ENCODE results near the gene TCIRG1. TPM values are rescaled to one million over a fixed set of nuclear protein-coding genes. Genes with fewer than 3 reads are reported as not detected.

Gene TCIRG1
- total and polyA plus RNA-seq, 5 experiments from 2014 or later = 19.9 to 164 (median 24.2) TPM

GRCh38 chr11:68015467-68015866 is 23.4 kb upstream of the TCIRG1 start:
- DNase-seq = no peak
- no peak for ATAC-seq
- Mint-ChIP-seq H3K27ac (no peak overlapping the region), H3K4me3 (no peak overlapping the region), H3K9me3 (no peaks in the 10 kb centered on the region), H3K4me1 (peaks cover 0 to 9% (median 0%) of the 10 kb centered on the region in 4 donors), H3K27me3 (peaks cover 0 to 10% (median 0%) of the 10 kb centered on the region in 5 donors), H3K36me3 (no peaks in the 10 kb centered on the region)
- POLR2A ChIA-PET = no interaction called here

- Mint-ChIP-seq H3K27ac (no peak overlapping the region), H3K27me3 (peaks cover 0 to 8% (median 0%) of the 10 kb centered on the region in 5 donors), H3K4me3 (no peak overlapping the region), H3K4me1 (peaks cover 0 to 2% (median 0%) of the 10 kb centered on the region in 4 donors), H3K9me3 (no peaks in the 10 kb centered on the region), H3K36me3 (no peaks in the 10 kb centered on the region)
- ATAC-seq (no peak), DNase-seq (no peak)
- POLR2A ChIA-PET = no interaction called here
Measured at GRCh38 chr11:68016161-68016903, 22.5 kb upstream of the TCIRG1 start.

GRCh38 chr11:68016904-68017817 is 21.7 kb upstream of the TCIRG1 start:
- Mint-ChIP-seq H3K36me3 (no peaks in the 10 kb centered on the region), H3K9me3 (no peaks in the 10 kb centered on the region), H3K4me3 (no peak overlapping the region), H3K4me1 (no peaks in the 10 kb centered on the region), H3K27me3 (peaks cover 0 to 5% (median 0%) of the 10 kb centered on the region in 5 donors), H3K27ac (no peak overlapping the region)
- POLR2A ChIA-PET = no interaction called here
- DNase-seq = no peak
- ATAC-seq = no peak

- POLR2A ChIA-PET = no interaction called here
- H3K27ac Mint-ChIP-seq = peak overlapping the region in 1 of 10 donors; percentile 62
Measured at GRCh38 chr11:68017980-68018729, 20.7 kb upstream of the TCIRG1 start.

GRCh38 chr11:68018730-68019190 is 20.1 kb upstream of the TCIRG1 start:
- H3K4me1 Mint-ChIP-seq = no peaks in the 10 kb centered on the region
- no peak overlapping the region for H3K27ac Mint-ChIP-seq

More at GRCh38 chr11:68017980-68018729, 20.7 kb upstream of the TCIRG1 start:
- no peak for DNase-seq
- no peaks in the 10 kb centered on the region for H3K36me3 Mint-ChIP-seq
- H3K9me3 Mint-ChIP-seq = no peaks in the 10 kb centered on the region
- no peak overlapping the region for H3K4me3 Mint-ChIP-seq
- peaks cover 0 to 5% (median 0%) of the 10 kb centered on the region in 5 donors for H3K27me3 Mint-ChIP-seq
- no peaks in the 10 kb centered on the region for H3K4me1 Mint-ChIP-seq
- ATAC-seq = no peak

GRCh38 chr11:68019486-68019885 is 19.3 kb upstream of the TCIRG1 start:
- ATAC-seq = no peak
- DNase-seq = no peak
- Mint-ChIP-seq H3K36me3 (peaks cover 0 to 6% (median 3%) of the 10 kb centered on the region in 3 donors), H3K27ac (no peak overlapping the region), H3K27me3 (no peaks in the 10 kb centered on the region), H3K9me3 (peaks cover 0 to 7% (median 0%) of the 10 kb centered on the region in 9 donors), H3K4me1 (no peaks in the 10 kb centered on the region), H3K4me3 (no peak overlapping the region)
- POLR2A ChIA-PET = interaction anchor here (0.5 kb wide), 1 partner anchor 89 kb away, joined by 3 read pairs; no protein-coding TSS in a partner anchor

More at GRCh38 chr11:68018730-68019190, 20.1 kb upstream of the TCIRG1 start:
- H3K4me3 Mint-ChIP-seq = no peak overlapping the region
- DNase-seq = no peak
- peaks cover 0 to under 1% (median 0%) of the 10 kb centered on the region in 3 donors for H3K36me3 Mint-ChIP-seq
- no peak for ATAC-seq
- peaks cover 0 to 5% (median 0%) of the 10 kb centered on the region in 5 donors for H3K27me3 Mint-ChIP-seq
- POLR2A ChIA-PET = interaction anchor here (0.5 kb wide), 1 partner anchor 90 kb away, joined by 3 read pairs; no protein-coding TSS in a partner anchor
- no peaks in the 10 kb centered on the region for H3K9me3 Mint-ChIP-seq

GRCh38 chr11:68020575-68020974 is 18.2 kb upstream of the TCIRG1 start:
- no peak overlapping the region for H3K27ac Mint-ChIP-seq
- no peaks in the 10 kb centered on the region for H3K4me1 Mint-ChIP-seq
- H3K36me3 Mint-ChIP-seq = peaks cover 5 to 16% (median 14%) of the 10 kb centered on the region in 3 donors
- H3K9me3 Mint-ChIP-seq = peaks cover 0 to 18% (median 7%) of the 10 kb centered on the region in 9 donors
- DNase-seq = no peak
- no peak for ATAC-seq
- no peaks in the 10 kb centered on the region for H3K27me3 Mint-ChIP-seq
- H3K4me3 Mint-ChIP-seq = no peak overlapping the region
- POLR2A ChIA-PET = no interaction called here

GRCh38 chr11:68021167-68021787 is 17.5 kb upstream of the TCIRG1 start:
- Mint-ChIP-seq H3K36me3 (peaks cover 6 to 16% (median 14%) of the 10 kb centered on the region in 3 donors), H3K27ac (no peak overlapping the region), H3K4me1 (no peaks in the 10 kb centered on the region), H3K9me3 (peaks cover 0 to 19% (median 7%) of the 10 kb centered on the region in 9 donors), H3K4me3 (no peak overlapping the region), H3K27me3 (no peaks in the 10 kb centered on the region)
- POLR2A ChIA-PET = no interaction called here
- DNase-seq (no peak), ATAC-seq (no peak)

- POLR2A ChIA-PET = interaction anchor here (0.6 kb wide), 1 partner anchor 1385 kb away, joined by 3 read pairs; no protein-coding TSS in a partner anchor
- Mint-ChIP-seq H3K27me3 (no peaks in the 10 kb centered on the region), H3K4me1 (peaks cover 0 to 5% (median 0%) of the 10 kb centered on the region in 4 donors), H3K27ac (no peak overlapping the region), H3K36me3 (peaks cover 6 to 16% (median 14%) of the 10 kb centered on the region in 3 donors), H3K4me3 (no peak overlapping the region), H3K9me3 (peaks cover 0 to 19% (median 9%) of the 10 kb centered on the region in 9 donors)
- ATAC-seq (no peak), DNase-seq (no peak)
Measured at GRCh38 chr11:68022531-68022930, 16.3 kb upstream of the TCIRG1 start.

- Mint-ChIP-seq H3K9me3 (peaks cover 0 to 19% (median 9%) of the 10 kb centered on the region in 9 donors), H3K4me1 (peaks cover 2 to 13% (median 5%) of the 10 kb centered on the region in 4 donors), H3K36me3 (peaks cover 6 to 16% (median 14%) of the 10 kb centered on the region in 3 donors), H3K4me3 (no peak overlapping the region), H3K27ac (no peak overlapping the region), H3K27me3 (no peaks in the 10 kb centered on the region)
- ATAC-seq (no peak), DNase-seq (no peak)
- POLR2A ChIA-PET = no interaction called here
Measured at GRCh38 chr11:68024508-68024907, 14.3 kb upstream of the TCIRG1 start.

GRCh38 chr11:68025047-68025446 is 13.8 kb upstream of the TCIRG1 start:
- H3K36me3 Mint-ChIP-seq = peaks cover 6 to 16% (median 14%) of the 10 kb centered on the region in 3 donors
- no peaks in the 10 kb centered on the region for H3K27me3 Mint-ChIP-seq
- POLR2A ChIA-PET = no interaction called here
- ATAC-seq = peak in 1 of 2 donors; percentile 26
- peaks cover 6 to 18% (median 8%) of the 10 kb centered on the region in 4 donors for H3K4me1 Mint-ChIP-seq
- no peak overlapping the region for H3K27ac Mint-ChIP-seq
- H3K4me3 Mint-ChIP-seq = no peak overlapping the region
- DNase-seq = no peak
- H3K9me3 Mint-ChIP-seq = peaks cover 0 to 19% (median 9%) of the 10 kb centered on the region in 9 donors
